Heart right ventricle (tissue), 16 donors: ENCODE data around the gene NSMCE1. TPM values are rescaled to one million over a fixed set of nuclear protein-coding genes. Genes with fewer than 3 reads are reported as not detected.

Experiments
- ATAC-seq, 8 donors: fragments of 200-7000 bp; cut with Tn5 transposase; one replicate each; pipeline ENCODE4 v1.9.1; 2020; ENCODE audit warnings: mild to moderate bottlenecking in 8 of 8, moderate library complexity in 8 of 8, moderate number of reproducible peaks in 1 of 8
- DNase-seq, 2 donors: peaks; one replicate each; pipeline ENCODE4 v3.0.0-alpha.2; 2020
- H3K27ac ChIP-seq, 10 donors: fragments of 200-600 bp; sonication (generic) in 2 of 10; one replicate each; pipeline versions ENCODE4 v1.5.0 to v1.8.0; 2020 to 2022; ENCODE audit warnings: mild to moderate bottlenecking in 3 of 10
- H3K27me3 ChIP-seq, 7 donors: fragments of 200-600 bp; one replicate each; pipeline ENCODE4 v1.8.0; 2021 to 2022; ENCODE audit warnings: mild to moderate bottlenecking in 2 of 7
- H3K36me3 ChIP-seq, 9 donors: fragments of 200-600 bp; sonication (generic) in 1 of 9; one replicate each; pipeline versions ENCODE4 v1.5.0 to v1.8.0; 2020 to 2022; ENCODE audit warnings: mild to moderate bottlenecking in 2 of 9
- H3K4me1 ChIP-seq, 9 donors: fragments of 200-600 bp; sonication (generic) in 1 of 9; one replicate each; pipeline versions ENCODE4 v1.5.0 to v1.8.0; 2020 to 2022; ENCODE audit warnings: mild to moderate bottlenecking in 4 of 9
- H3K4me3 ChIP-seq, 10 donors: fragments of 200-600 bp; sonication (generic) in 2 of 10; one replicate each; pipeline versions ENCODE4 v1.5.0 to v1.8.0; 2020 to 2022; ENCODE audit warnings: mild to moderate bottlenecking in 7 of 10, moderate library complexity in 2 of 10
- H3K9me3 ChIP-seq, 11 donors: fragments of 200-600 bp in 10 of 11; sonication (generic) in 2 of 11; one replicate each; pipeline versions ENCODE4 v1.5.0 to v1.8.0; 2013 to 2022; ENCODE audit warnings: mild to moderate bottlenecking in 2 of 11, control low read depth in 1 of 11, moderate library complexity in 1 of 11
- WGBS, 2 donors: extraction: QIAGEN DNeasy Blood & Tissue Kit; methylation state at CpG; one replicate each; pipeline ENCODE4 v1.1.7; 2013; ENCODE audit warnings: inconsistent platforms in 1 of 2; 5-methylcytosine and 5-hydroxymethylcytosine counted together
- intact Hi-C, 10 donors: fragments of 100-400 bp; cut with DNase I; formaldehyde crosslinking; loops; one replicate each; pipeline versions ENCODE4 v1.11.1 to v1.14.2; 2022
- polyA plus RNA-seq, 2 donors: library from polyadenylated mRNA; stranded (reverse); fragments of 200-250 nt; gene quantifications; one replicate each; pipeline ENCODE4 v1.2.3, GENCODE V29; 2013
- total RNA-seq, 10 donors: library from RNA; stranded (reverse); fragmentation: NEBNext Ultra II Directional in 3 of 10; extraction: Animal tissue kit (Norgen Biotek cat#: 25700) in 3 of 10; gene quantifications; one replicate each; pipeline versions ENCODE4 v1.2.1 to v1.2.4, GENCODE V29; 2021 to 2023
- TF ChIP-seq, protein P1 (sequence below), 9 donors: fragments of 200-600 bp; sonication (generic) in 2 of 9; IDR thresholded peaks; one replicate each; pipeline versions ENCODE4 v1.5.0 to v1.8.0; 2021 to 2022; ENCODE audit warnings: antibody characterized with exemption in 9 of 9, mild to moderate bottlenecking in 5 of 9, moderate library complexity in 1 of 9
- donor health status: Arrhythmogenic right ventricular cardiomyopathy.
- donor health status: ischemic (EF 13 %, LVEDD 7.1; RV severe dilation, severe dysfunction).
- donor health status: healthy with polysubstance abuse.
- donor health status: DM: no; HTN: yes; CAD: no.
- donor health status: DM: no; HTN: no; CAD: no.
- donor health status: ischemic (EF 25% LVEDD 6.9; RV normal size, moderate dysfunction).
- donor health status: ischemic (EF 25% LVEDD 5.7; RV mildly dilated, moderate dysfunction).
- donor health status: healthy.
- donor health status: DM: yes; HTN: yes; CAD: no.
- donor health status: Ischemic cardiomyopathy.
- donor health status: ischemic (EF 35%, LVEDD 5.7; RV mildly dilated, moderate dysfunction).
- donor health status: nonischemic (EF 11% LVEDD 7.7; RV severe dilation, severe dysfunction).
- donor health status: DM: yes; HTN: yes; CAD: no.
- donor health status: PGD.
- donor health status: ischemic (EF 29% LVEDD 5.4; RV normal size, mild dysfunction).
- donor health status: nonischemic (EF 23%, LVEDD 6.1; RV moderate dilation, normal function).

Gene NSMCE1
- total and polyA plus RNA-seq, 12 donors = 33.5 to 57.1 (median 38.1) TPM

DNA sequence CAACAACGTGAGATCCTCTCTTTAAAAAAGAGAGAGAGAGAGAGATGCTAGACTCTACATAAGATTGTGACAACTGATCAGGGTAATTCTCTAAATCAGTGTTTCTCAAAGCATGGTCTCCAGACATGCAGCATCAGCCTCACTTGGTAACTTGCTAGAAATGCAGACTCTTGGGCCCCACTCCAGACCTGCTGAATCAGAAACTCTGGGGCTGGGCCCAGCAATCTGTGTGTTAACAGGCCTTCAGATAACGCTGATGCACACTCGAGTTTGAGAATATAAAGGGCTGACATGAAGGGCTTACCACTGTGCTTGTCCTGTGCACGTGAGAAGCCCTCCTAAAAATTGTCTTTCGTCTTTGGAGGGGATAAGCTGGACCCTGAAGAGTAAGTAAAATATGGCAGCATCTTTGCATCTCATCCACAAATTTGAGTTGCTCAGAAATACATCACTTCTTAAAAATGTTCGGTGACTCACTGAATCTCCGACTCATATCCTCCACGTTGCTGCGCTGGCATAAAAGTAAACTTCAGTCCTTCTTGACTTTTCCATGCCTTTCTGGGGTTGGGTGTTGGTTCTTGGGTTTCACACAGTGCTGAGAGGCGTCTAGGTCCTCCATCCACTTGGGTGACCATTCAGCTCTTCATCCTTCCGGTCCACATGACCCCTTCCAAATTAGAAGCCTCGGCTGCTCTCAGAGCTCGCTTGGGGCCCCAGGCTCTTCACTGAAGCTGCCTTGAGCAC, 91.4 kb downstream of the NSMCE1 start:
- ATAC-seq = no peak
- H3K9me3 ChIP-seq = peaks cover 0 to 6% (median 0%) of the 10 kb centered on the region in 11 donors
- TF ChIP-seq, protein P1, sequence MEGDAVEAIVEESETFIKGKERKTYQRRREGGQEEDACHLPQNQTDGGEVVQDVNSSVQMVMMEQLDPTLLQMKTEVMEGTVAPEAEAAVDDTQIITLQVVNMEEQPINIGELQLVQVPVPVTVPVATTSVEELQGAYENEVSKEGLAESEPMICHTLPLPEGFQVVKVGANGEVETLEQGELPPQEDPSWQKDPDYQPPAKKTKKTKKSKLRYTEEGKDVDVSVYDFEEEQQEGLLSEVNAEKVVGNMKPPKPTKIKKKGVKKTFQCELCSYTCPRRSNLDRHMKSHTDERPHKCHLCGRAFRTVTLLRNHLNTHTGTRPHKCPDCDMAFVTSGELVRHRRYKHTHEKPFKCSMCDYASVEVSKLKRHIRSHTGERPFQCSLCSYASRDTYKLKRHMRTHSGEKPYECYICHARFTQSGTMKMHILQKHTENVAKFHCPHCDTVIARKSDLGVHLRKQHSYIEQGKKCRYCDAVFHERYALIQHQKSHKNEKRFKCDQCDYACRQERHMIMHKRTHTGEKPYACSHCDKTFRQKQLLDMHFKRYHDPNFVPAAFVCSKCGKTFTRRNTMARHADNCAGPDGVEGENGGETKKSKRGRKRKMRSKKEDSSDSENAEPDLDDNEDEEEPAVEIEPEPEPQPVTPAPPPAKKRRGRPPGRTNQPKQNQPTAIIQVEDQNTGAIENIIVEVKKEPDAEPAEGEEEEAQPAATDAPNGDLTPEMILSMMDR (IDR thresholded peaks at IDR 0.05) = no peak
- peak overlapping the region in 1 of 10 donors; percentile 26 for H3K27ac ChIP-seq
- H3K4me1 ChIP-seq = peaks cover 0 to 12% (median 0%) of the 10 kb centered on the region in 9 donors
- no peak overlapping the region for H3K4me3 ChIP-seq
- 79% methylated on average over 13 of the region's 13 CpGs for WGBS, 2 donors
- intact Hi-C loops = loop anchor here in 2 of 10 donors (5.0 kb wide), 2 partner anchors 195 to 280 kb away; no protein-coding TSS in a partner anchor
- peaks cover 0 to 14% (median 0%) of the 10 kb centered on the region in 7 donors for H3K27me3 ChIP-seq
- no peak for DNase-seq
- H3K36me3 ChIP-seq = no peaks in the 10 kb centered on the region

DNA sequence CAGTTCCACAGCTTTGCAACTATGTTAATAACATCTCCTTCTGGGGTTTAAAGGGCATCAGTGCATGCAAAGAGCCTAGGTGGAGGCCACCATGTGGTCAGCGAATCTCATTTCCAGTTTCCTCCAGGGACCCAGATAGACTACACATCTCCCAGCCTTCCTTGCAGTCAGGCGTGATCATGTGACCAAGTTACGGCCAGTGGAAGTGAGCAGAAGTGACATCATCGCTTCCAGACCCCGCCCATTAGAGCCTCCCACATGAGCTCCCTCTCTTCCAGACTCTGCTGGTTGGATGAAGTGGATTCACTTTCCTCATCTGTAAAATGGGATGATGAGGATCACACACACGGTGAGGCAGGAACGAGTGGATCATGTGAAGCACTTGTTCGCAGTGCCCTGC, 92.7 kb downstream of the NSMCE1 start:
- 90 to 92% methylated on average over 8 of the region's 8 CpGs for WGBS, 2 donors
- ATAC-seq = no peak
- intact Hi-C loops = loop anchor here in 2 of 10 donors (5.0 kb wide), 2 partner anchors 196 to 281 kb away; no protein-coding TSS in a partner anchor

More for the DNA sequence above, 92.7 kb downstream of the NSMCE1 start:
- peaks cover 0 to 8% (median 0%) of the 10 kb centered on the region in 7 donors for H3K27me3 ChIP-seq
- DNase-seq = no peak
- peaks cover 0 to 12% (median 0%) of the 10 kb centered on the region in 9 donors for H3K4me1 ChIP-seq
- no peaks in the 10 kb centered on the region for H3K36me3 ChIP-seq
- H3K4me3 ChIP-seq = no peak overlapping the region
- H3K27ac ChIP-seq = no peak overlapping the region
- TF ChIP-seq, protein P1 (IDR thresholded peaks at IDR 0.05) = no peak
- H3K9me3 ChIP-seq = peaks cover 0 to 9% (median 0%) of the 10 kb centered on the region in 11 donors

Other genes starting within 250 kb of the NSMCE1 start
- gene C16orf82, start 201.8 kb downstream of the NSMCE1 start, total RNA-seq = not detected
- not detected for gene C16orf82, start 201.8 kb downstream of the NSMCE1 start, polyA plus RNA-seq
- gene KDM8, start 65.2 kb downstream of the NSMCE1 start, total RNA-seq = 1 to 10 TPM; 2.6 to 4.5 (median 3.3) TPM
- 1 to 10 TPM; 1.5 to 5.8 TPM for gene KDM8, start 65.2 kb downstream of the NSMCE1 start, polyA plus RNA-seq
- gene IL4R, start 45.2 kb upstream of the NSMCE1 start, total RNA-seq = 10 to 100 TPM in 4 of 10 donors, 1 to 10 TPM in 6; 5.0 to 28.9 (median 9.7) TPM
- gene IL4R, start 45.2 kb upstream of the NSMCE1 start, polyA plus RNA-seq = 10 to 100 TPM; 10.0 to 10.2 TPM
- 1 to 10 TPM in 1 of 10 donors, under 1 TPM in 8, not detected in 1; 0.06 to 3.6 (median 0.15) TPM for gene IL21R, start 133.4 kb upstream of the NSMCE1 start, total RNA-seq
- gene IL21R, start 133.4 kb upstream of the NSMCE1 start, polyA plus RNA-seq = under 1 TPM in 1 of 2 donors, not detected in 1; 0.07 TPM